K562 (cell line): ENCODE results near the gene SPRY2. TPM values are rescaled to one million over a fixed set of nuclear protein-coding genes. Genes with fewer than 3 reads are reported as not detected.

ENCODE experiments used
- ATAC-seq: fragments of 200-7000 bp; cut with Tn5 transposase; 3 replicates; pipeline ENCODE4 v1.9.1; 2020; ENCODE audit warnings: moderate library complexity
- BruUV-seq: library from RNA; stranded (reverse); fragments of 400-500 nt; replicated peaks from 2 replicates; lab custom pipeline; 2021; lab: Mats Ljungman, UMichigan
- CTCF ChIA-PET: fragments of 300-600 bp; formaldehyde crosslinking; extraction: SDS; loops from one replicate; lab custom pipeline; 2021; ENCODE audit warnings: low intra/inter-chr PET ratio; lab: Yijun Ruan, JAX
- POLR2A ChIA-PET: fragments of 300-600, 350-650 bp; sonication (Branson Sonifier 250); formaldehyde crosslinking; extraction: SDS; loops from one replicate; lab custom pipeline; 2021; ENCODE audit warnings: antibody characterized with exemption, inconsistent platforms; lab: Yijun Ruan, JAX
- DNase-seq, 4 experiments: peaks; one replicate each; pipeline versions ENCODE4 v3.0.0 to v3.0.0-alpha.2; 2011 to 2018; ENCODE audit warnings: low spot score in 3 of 4, mixed read lengths in 3 of 4; ENCODE audit errors: extremely low read depth in 1 of 4
- FAIRE-seq: peaks from 2 replicates; lab custom pipeline; 2011; peaks lifted over from hg19 to GRCh38; lab: Jason Lieb, UNC
- H2AFZ ChIP-seq: 2 replicates; pipeline ENCODE4 v1.6.0; 2011; ENCODE audit warnings: low read depth, low read length, control low read depth, inconsistent platforms
- H3K27ac ChIP-seq: fragments of 200-600 bp; 3 replicates; pipeline ENCODE4 v1.8.0; 2011; ENCODE audit warnings: low read depth, mild to moderate bottlenecking, control low read depth, inconsistent platforms, low read length, moderate library complexity, mixed read lengths; ENCODE audit errors: extremely low read depth
- H3K27me3 ChIP-seq, 2 experiments: fragments of 300-600 bp in 1 of 2; 2 replicates in 1 of 2; 3 replicates in 1 of 2; pipeline versions ENCODE4 v1.6.0 to v1.8.0; 2011; ENCODE audit warnings: inconsistent platforms in 2 of 2, low read length in 2 of 2, mild to moderate bottlenecking in 1 of 2, mixed read lengths in 1 of 2, moderate library complexity in 1 of 2; ENCODE audit not compliant: control insufficient read depth in 2 of 2, insufficient read depth in 2 of 2
- H3K36me3 ChIP-seq: fragments of 300-600 bp; 3 replicates; pipeline ENCODE4 v1.8.0; 2011; ENCODE audit warnings: mild to moderate bottlenecking, low read length, inconsistent platforms; ENCODE audit not compliant: control insufficient read depth, insufficient read depth
- H3K4me1 ChIP-seq, 2 experiments: fragments of 200-600 bp in 1 of 2; replicated peaks in 1 of 2; 2 replicates in 1 of 2; 3 replicates in 1 of 2; pipeline versions ENCODE4 v1.5.1 to v1.8.0; 2011; ENCODE audit warnings: inconsistent platforms in 2 of 2, low read length in 2 of 2, mild to moderate bottlenecking in 1 of 2, mixed read lengths in 1 of 2, moderate library complexity in 1 of 2; ENCODE audit not compliant: control insufficient read depth in 2 of 2, insufficient read depth in 2 of 2
- H3K4me2 ChIP-seq: 2 replicates; pipeline ENCODE4 v1.6.1; 2011; ENCODE audit warnings: low read length, control low read depth, inconsistent platforms, mixed read lengths; ENCODE audit not compliant: insufficient read depth
- H3K4me3 ChIP-seq: fragments of 200-600 bp; sonication (generic), shearing (Covaris generic); 2 replicates; pipeline ENCODE4 v1.5.1; 2016; ENCODE audit warnings: control low read depth, inconsistent platforms
- H3K79me2 ChIP-seq: fragments of 200-600 bp; 3 replicates; pipeline ENCODE4 v1.8.0; 2011; ENCODE audit warnings: low read length, inconsistent platforms; ENCODE audit not compliant: control insufficient read depth, insufficient read depth
- H3K9ac ChIP-seq, 2 experiments: 2 replicates each; pipeline versions ENCODE4 v1.6.0 to v1.6.1; 2011; ENCODE audit warnings: low read depth in 2 of 2, low read length in 2 of 2, control low read depth in 1 of 2, inconsistent platforms in 1 of 2, mild to moderate bottlenecking in 1 of 2, mixed read lengths in 1 of 2; ENCODE audit not compliant: insufficient read depth in 1 of 2
- H3K9me1 ChIP-seq: one replicate; pipeline ENCODE4 v1.6.0; 2011; ENCODE audit warnings: inconsistent platforms, mild to moderate bottlenecking, low read length, moderate library complexity; ENCODE audit not compliant: control insufficient read depth, insufficient read depth
- H3K9me3 ChIP-seq: replicated peaks from 2 replicates; pipeline ENCODE4 v1.5.1; 2011; ENCODE audit warnings: low read depth, low read length, inconsistent platforms; ENCODE audit not compliant: control insufficient read depth, insufficient read depth
- H4K20me1 ChIP-seq: replicated peaks from 2 replicates; pipeline ENCODE4 v1.6.1; 2011; ENCODE audit warnings: low read length, inconsistent platforms, mixed read lengths; ENCODE audit not compliant: control insufficient read depth, insufficient read depth
- POLR3G ChIP-seq: IDR thresholded peaks from 2 replicates; pipeline ENCODE4 v1.6.1; 2011; ENCODE audit not compliant: insufficient read length, insufficient replicate concordance; ENCODE audit errors: extremely low read depth
- ZNF518B ChIP-seq: fragments of 250-450 bp; sonication (Bioruptor Pico); IDR thresholded peaks from 2 replicates; pipeline ENCODE4 v1.5.0; 2021; ENCODE audit warnings: mild to moderate bottlenecking, moderate library complexity
- WGBS: fragments of 100-300 bp; shearing (Covaris generic); methylation state at CpG from one replicate; pipeline ENCODE4 v1.1.6; 2016; ENCODE audit warnings: low coverage, mixed read lengths; ENCODE audit not compliant: insufficient coverage; ENCODE audit errors: missing lambda C conversion rate; 5-methylcytosine and 5-hydroxymethylcytosine counted together
- in situ Hi-C: fragments of 300-500 bp; cut with MboI; formaldehyde crosslinking; loops from 4 replicates; pipeline ENCODE4 v1.15.0; 2018; ENCODE audit warnings: inconsistent platforms, mixed read lengths
- intact Hi-C: fragments of 100-400 bp; cut with micrococcal nuclease; formaldehyde crosslinking; loops from 2 replicates; pipeline ENCODE4 v1.14.2; 2022
- polyA plus RNA-seq, 8 experiments: library from polyadenylated mRNA; depleted of rRNA in 4 of 8; stranded (reverse) in 5 of 8; unstranded in 3 of 8; fragments of >200 nt; fragmentation: Nextera tagmentation in 2 of 8; fragmentation: Illumina TruSeq in 1 of 8; extraction: Ambion mirVana in 2 of 8; extraction: Trizol in 1 of 8; gene quantifications; 2 replicates each; pipeline versions ENCODE4 v1.2.1 to v1.2.3, GENCODE V29; 2011 to 2014; ENCODE audit warnings: inconsistent platforms in 1 of 8, missing spikeins in 1 of 8
- total RNA-seq, 7 experiments: library from RNA; depleted of rRNA in 6 of 7; stranded (reverse); fragments of >200 nt in 6 of 7; fragmentation: Illumina TruSeq in 2 of 7; extraction: Trizol in 2 of 7; gene quantifications; 2 replicates each; pipeline versions ENCODE4 v1.2.1 to v1.2.3, GENCODE V29; 2011 to 2021; ENCODE audit warnings: low replicate concordance in 1 of 7

SPRY2 gene
- total and polyA plus RNA-seq, 9 of the 15 experiments (the other 6 are each of a cell fraction or from before 2014, with no cell fraction given), result 1.8 to 7.8 (median 3.4) TPM

- no peaks in the 10 kb centered on the region for H3K36me3 ChIP-seq
- H3K4me1 ChIP-seq, result no peaks in the 10 kb centered on the region
- CTCF ChIA-PET, result no interaction called here
- no peaks in the 10 kb centered on the region for H3K79me2 ChIP-seq
- H3K9me1 ChIP-seq, result no peaks in the 10 kb centered on the region
- ATAC-seq, result no peak
- intact Hi-C loops (no loop called here), in situ Hi-C loops (no loop called here)
- no peaks in the 10 kb centered on the region for H3K9me3 ChIP-seq
- WGBS, result 0% methylated on average over 5 of the region's 5 CpGs
- POLR2A ChIA-PET, result no interaction called here
- H2AFZ ChIP-seq, result no peak overlapping the region
- no peaks in the 10 kb centered on the region for H4K20me1 ChIP-seq
- DNase-seq, result no peak
- H3K27ac ChIP-seq, result no peak overlapping the region
- no peak overlapping the region for H3K9ac ChIP-seq
- no peak overlapping the region for H3K4me3 ChIP-seq
- no peak overlapping the region for H3K4me2 ChIP-seq
- FAIRE-seq, result no peak
- no TSS peak for BruUV-seq
- H3K27me3 ChIP-seq, result no peaks in the 10 kb centered on the region
- no peak for TF ChIP-seq ZNF518B (CRISPR knock-in tag)
- TF ChIP-seq POLR3G, result no peak
- TF ChIP-seq, all 486 proteins: peak for 0
These were observed 25.9 kb downstream of the SPRY2 start for GRCh38 chr13:80314711-80315653.
